ENCODE results near the gene BTBD2. TPM values are rescaled to one million over a fixed set of nuclear protein-coding genes. Genes with fewer than 3 reads are reported as not detected.

BTBD2 gene
- polyA plus RNA-seq, 1 donor (not counting 4 experiments of a cell fraction or from before 2014, with no cell fraction given), result 22.3 TPM

- DNase-seq (ENCODE audit: low read depth, low spot score) (peak; percentile 62), FAIRE-seq (no peak)
- Histone ChIP-seq H4K20me1 (ENCODE audit: control insufficient read depth, extremely low read depth, insufficient read depth, low read length) (no peaks in the 10 kb centered on the region), H3K4me1 (ENCODE audit: control insufficient read depth, extremely low read depth, insufficient read depth, low read length) (peaks cover 5% of the 10 kb centered on the region), H3K4me3 (ENCODE audit: control insufficient read depth in 2 of 3, extremely low read depth in 1 of 3, insufficient read depth in 2 of 3, low read depth in 1 of 3, low read length in 3 of 3) (peak overlapping the region; percentile 10 to 45 (median 29)), H3K9ac (ENCODE audit: control insufficient read depth, extremely low read depth, insufficient read depth, low read length) (peak overlapping the region; percentile 28), H3K79me2 (ENCODE audit: control insufficient read depth, insufficient read depth, low read length) (peaks cover 24% of the 10 kb centered on the region), H3K9me1 (ENCODE audit: control insufficient read depth, extremely low read depth, insufficient read depth, low read length) (no peaks in the 10 kb centered on the region), H3K27me3 (ENCODE audit: control insufficient read depth, extremely low read depth, insufficient read depth, low read length) (no peaks in the 10 kb centered on the region), H3K4me2 (ENCODE audit: control insufficient read depth, extremely low read depth, insufficient read depth, low read depth, low read length) (peak overlapping the region; percentile 48), H3K27ac (ENCODE audit: control insufficient read depth, insufficient read depth, low read length) (no peak overlapping the region), H3K36me3 (ENCODE audit: control insufficient read depth in 2 of 2, extremely low read depth in 1 of 2, insufficient read depth in 2 of 2, low read length in 2 of 2) (no peaks in the 10 kb centered on the region), H2AFZ (ENCODE audit: control insufficient read depth, low read length) (peak overlapping the region; percentile 33), H3K9me3 (ENCODE audit: control insufficient read depth, low read depth, low read length) (no peaks in the 10 kb centered on the region)
- dilution Hi-C loops (cut with MboI; ENCODE audit: extremely low pct_ligation_motif_present, low sequenced_read_pairs), result no loop called here
- TF ChIP-seq CTCF (optimal IDR thresholded peaks at IDR 0.05 in 1 of 3, IDR thresholded peaks at IDR 0.05 in 1 of 3, conservative IDR thresholded peaks at IDR 0.05 in 1 of 3; ENCODE audit: extremely low read depth in 1 of 3, insufficient read depth in 2 of 3, low read length in 3 of 3) (peak in 1 of 3 experiments; percentile 17), EZH2 (IDR thresholded peaks at IDR 0.05; ENCODE audit: low read length) (no peak)
These were observed 710 bp upstream of the BTBD2 start for GRCh38 chr19:2016041-2016807.

- Histone ChIP-seq H3K9me1 (ENCODE audit: control insufficient read depth, extremely low read depth, insufficient read depth, low read length) (no peaks in the 10 kb centered on the region), H3K9me3 (ENCODE audit: control insufficient read depth, low read depth, low read length) (no peaks in the 10 kb centered on the region), H3K4me2 (ENCODE audit: control insufficient read depth, extremely low read depth, insufficient read depth, low read depth, low read length) (peak overlapping the region; percentile 71), H4K20me1 (ENCODE audit: control insufficient read depth, extremely low read depth, insufficient read depth, low read length) (no peaks in the 10 kb centered on the region), H2AFZ (ENCODE audit: control insufficient read depth, low read length) (no peak overlapping the region), H3K4me3 (ENCODE audit: control insufficient read depth in 2 of 3, extremely low read depth in 1 of 3, insufficient read depth in 2 of 3, low read depth in 1 of 3, low read length in 3 of 3) (peak overlapping the region; percentile 65 to 84 (median 65)), H3K36me3 (ENCODE audit: control insufficient read depth in 2 of 2, extremely low read depth in 1 of 2, insufficient read depth in 2 of 2, low read length in 2 of 2) (no peaks in the 10 kb centered on the region), H3K27me3 (ENCODE audit: control insufficient read depth, extremely low read depth, insufficient read depth, low read length) (no peaks in the 10 kb centered on the region), H3K79me2 (ENCODE audit: control insufficient read depth, insufficient read depth, low read length) (peaks cover 26% of the 10 kb centered on the region), H3K27ac (ENCODE audit: control insufficient read depth, insufficient read depth, low read length) (no peak overlapping the region), H3K9ac (ENCODE audit: control insufficient read depth, extremely low read depth, insufficient read depth, low read length) (peak overlapping the region; percentile 64), H3K4me1 (ENCODE audit: control insufficient read depth, extremely low read depth, insufficient read depth, low read length) (peaks cover 5% of the 10 kb centered on the region)
- no peak for DNase-seq (ENCODE audit: low read depth, low spot score)
- dilution Hi-C loops (cut with MboI; ENCODE audit: extremely low pct_ligation_motif_present, low sequenced_read_pairs), result no loop called here
- no peak for FAIRE-seq
- TF ChIP-seq CTCF (optimal IDR thresholded peaks at IDR 0.05 in 1 of 3, IDR thresholded peaks at IDR 0.05 in 1 of 3, conservative IDR thresholded peaks at IDR 0.05 in 1 of 3; ENCODE audit: extremely low read depth in 1 of 3, insufficient read depth in 2 of 3, low read length in 3 of 3) (no peak), EZH2 (IDR thresholded peaks at IDR 0.05; ENCODE audit: low read length) (no peak)
These were observed 545 bp downstream of the BTBD2 start for GRCh38 chr19:2014731-2015607.
